GM23338 (cell line): ENCODE data around the gene LILRB1.

Experiments used
- CREB1 ChIP-seq: fragments of 250-450 bp; sonication (Bioruptor Pico); IDR thresholded peaks from 2 replicates; pipeline ENCODE4 v1.5.0; 2020; ENCODE audit warnings: low read depth, mild to moderate bottlenecking, moderate library complexity
- EZH2 ChIP-seq: fragments of 200-600 bp; sonication (generic); IDR thresholded peaks from one replicate; pipeline ENCODE4 v1.8.0; 2017; ENCODE audit warnings: antibody characterized with exemption, mild to moderate bottlenecking, low read depth; ENCODE audit not compliant: unreplicated experiment
- EZH2phosphoT487 ChIP-seq: fragments of 200-600 bp; sonication (generic); IDR thresholded peaks from one replicate; pipeline ENCODE4 v1.8.1; 2018; ENCODE audit warnings: antibody characterized with exemption; ENCODE audit not compliant: unreplicated experiment
- JUNB ChIP-seq: IDR thresholded peaks from one replicate; pipeline ENCODE4 v1.6.1; 2016; ENCODE audit warnings: antibody characterized with exemption; ENCODE audit not compliant: unreplicated experiment
- POLR2AphosphoS5 ChIP-seq: IDR thresholded peaks from 2 replicates; pipeline ENCODE4 v1.6.1; 2016; ENCODE audit warnings: antibody characterized with exemption, low read depth
- ZNF114 ChIP-seq: fragments of 250-450 bp; sonication (Bioruptor Pico); IDR thresholded peaks from 2 replicates; pipeline ENCODE4 v1.5.0; 2020; ENCODE audit warnings: mild to moderate bottlenecking, moderate library complexity
- TF ChIP-seq, protein P1 (sequence below), 2 experiments: fragments of 200-600 bp in 1 of 2; sonication (generic) in 1 of 2; conservative IDR thresholded peaks; 2 replicates each; pipeline versions ENCODE4 v1.5.1 to v1.6.1; 2016 to 2017; ENCODE audit warnings: antibody characterized with exemption in 2 of 2, low read depth in 2 of 2, mild to moderate bottlenecking in 2 of 2, moderate library complexity in 1 of 2
- TF ChIP-seq, protein P2 (sequence below): IDR thresholded peaks from one replicate; pipeline ENCODE4 v1.6.1; 2018; ENCODE audit warnings: antibody characterized with exemption; ENCODE audit not compliant: unreplicated experiment
- TF ChIP-seq, protein P3 (sequence below): IDR thresholded peaks from 2 replicates; pipeline ENCODE4 v1.6.1; 2016; ENCODE audit warnings: antibody characterized with exemption

DNA sequence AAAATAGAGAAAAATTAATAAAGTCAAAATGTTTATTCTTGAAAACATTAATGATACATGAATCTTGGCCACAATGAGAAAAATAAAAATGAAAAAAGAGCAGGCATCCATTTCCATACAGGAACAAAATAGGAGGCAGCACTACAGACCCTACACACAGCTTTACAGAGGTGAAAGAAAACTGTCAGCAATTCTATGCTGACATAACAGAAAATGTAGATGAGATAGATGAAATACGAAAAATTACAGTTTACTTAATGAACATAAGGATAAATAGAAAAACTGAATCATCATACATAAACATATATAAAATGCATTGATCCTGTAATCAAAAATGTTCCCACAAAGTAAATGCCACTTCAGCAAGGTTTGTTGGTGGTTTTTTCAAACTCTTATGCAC lies 38.1 kb downstream of the LILRB1 start:
- TF ChIP-seq EZH2 (no peak), JUNB (no peak), POLR2AphosphoS5 (no peak), CREB1 (no peak), EZH2phosphoT487 (no peak), ZNF114 (CRISPR knock-in tag) (no peak)
- TF ChIP-seq, protein P1, sequence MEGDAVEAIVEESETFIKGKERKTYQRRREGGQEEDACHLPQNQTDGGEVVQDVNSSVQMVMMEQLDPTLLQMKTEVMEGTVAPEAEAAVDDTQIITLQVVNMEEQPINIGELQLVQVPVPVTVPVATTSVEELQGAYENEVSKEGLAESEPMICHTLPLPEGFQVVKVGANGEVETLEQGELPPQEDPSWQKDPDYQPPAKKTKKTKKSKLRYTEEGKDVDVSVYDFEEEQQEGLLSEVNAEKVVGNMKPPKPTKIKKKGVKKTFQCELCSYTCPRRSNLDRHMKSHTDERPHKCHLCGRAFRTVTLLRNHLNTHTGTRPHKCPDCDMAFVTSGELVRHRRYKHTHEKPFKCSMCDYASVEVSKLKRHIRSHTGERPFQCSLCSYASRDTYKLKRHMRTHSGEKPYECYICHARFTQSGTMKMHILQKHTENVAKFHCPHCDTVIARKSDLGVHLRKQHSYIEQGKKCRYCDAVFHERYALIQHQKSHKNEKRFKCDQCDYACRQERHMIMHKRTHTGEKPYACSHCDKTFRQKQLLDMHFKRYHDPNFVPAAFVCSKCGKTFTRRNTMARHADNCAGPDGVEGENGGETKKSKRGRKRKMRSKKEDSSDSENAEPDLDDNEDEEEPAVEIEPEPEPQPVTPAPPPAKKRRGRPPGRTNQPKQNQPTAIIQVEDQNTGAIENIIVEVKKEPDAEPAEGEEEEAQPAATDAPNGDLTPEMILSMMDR (conservative IDR thresholded peaks at IDR 0.05; ENCODE audit: low read depth in 2 of 2), result no peak
- TF ChIP-seq, protein P2, sequence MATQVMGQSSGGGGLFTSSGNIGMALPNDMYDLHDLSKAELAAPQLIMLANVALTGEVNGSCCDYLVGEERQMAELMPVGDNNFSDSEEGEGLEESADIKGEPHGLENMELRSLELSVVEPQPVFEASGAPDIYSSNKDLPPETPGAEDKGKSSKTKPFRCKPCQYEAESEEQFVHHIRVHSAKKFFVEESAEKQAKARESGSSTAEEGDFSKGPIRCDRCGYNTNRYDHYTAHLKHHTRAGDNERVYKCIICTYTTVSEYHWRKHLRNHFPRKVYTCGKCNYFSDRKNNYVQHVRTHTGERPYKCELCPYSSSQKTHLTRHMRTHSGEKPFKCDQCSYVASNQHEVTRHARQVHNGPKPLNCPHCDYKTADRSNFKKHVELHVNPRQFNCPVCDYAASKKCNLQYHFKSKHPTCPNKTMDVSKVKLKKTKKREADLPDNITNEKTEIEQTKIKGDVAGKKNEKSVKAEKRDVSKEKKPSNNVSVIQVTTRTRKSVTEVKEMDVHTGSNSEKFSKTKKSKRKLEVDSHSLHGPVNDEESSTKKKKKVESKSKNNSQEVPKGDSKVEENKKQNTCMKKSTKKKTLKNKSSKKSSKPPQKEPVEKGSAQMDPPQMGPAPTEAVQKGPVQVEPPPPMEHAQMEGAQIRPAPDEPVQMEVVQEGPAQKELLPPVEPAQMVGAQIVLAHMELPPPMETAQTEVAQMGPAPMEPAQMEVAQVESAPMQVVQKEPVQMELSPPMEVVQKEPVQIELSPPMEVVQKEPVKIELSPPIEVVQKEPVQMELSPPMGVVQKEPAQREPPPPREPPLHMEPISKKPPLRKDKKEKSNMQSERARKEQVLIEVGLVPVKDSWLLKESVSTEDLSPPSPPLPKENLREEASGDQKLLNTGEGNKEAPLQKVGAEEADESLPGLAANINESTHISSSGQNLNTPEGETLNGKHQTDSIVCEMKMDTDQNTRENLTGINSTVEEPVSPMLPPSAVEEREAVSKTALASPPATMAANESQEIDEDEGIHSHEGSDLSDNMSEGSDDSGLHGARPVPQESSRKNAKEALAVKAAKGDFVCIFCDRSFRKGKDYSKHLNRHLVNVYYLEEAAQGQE, result no peak
- TF ChIP-seq, protein P3, sequence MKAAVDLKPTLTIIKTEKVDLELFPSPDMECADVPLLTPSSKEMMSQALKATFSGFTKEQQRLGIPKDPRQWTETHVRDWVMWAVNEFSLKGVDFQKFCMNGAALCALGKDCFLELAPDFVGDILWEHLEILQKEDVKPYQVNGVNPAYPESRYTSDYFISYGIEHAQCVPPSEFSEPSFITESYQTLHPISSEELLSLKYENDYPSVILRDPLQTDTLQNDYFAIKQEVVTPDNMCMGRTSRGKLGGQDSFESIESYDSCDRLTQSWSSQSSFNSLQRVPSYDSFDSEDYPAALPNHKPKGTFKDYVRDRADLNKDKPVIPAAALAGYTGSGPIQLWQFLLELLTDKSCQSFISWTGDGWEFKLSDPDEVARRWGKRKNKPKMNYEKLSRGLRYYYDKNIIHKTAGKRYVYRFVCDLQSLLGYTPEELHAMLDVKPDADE, result no peak
